Activated T-cell treated with anti-CD3 and anti-CD28 coated beads, Interleukin-2, amount 50 U/mL, for 24 hours (primary cell): Measurements from ENCODE around the gene GRB2.

Source experiments
- DNase-seq: peaks from one replicate; pipeline ENCODE4 v3.0.0-alpha.2; 2020
- H3K27ac Mint-ChIP-seq: 2 replicates; pipeline ENCODE4 v1.8.0; 2020; ENCODE audit warnings: mild to moderate bottlenecking, mixed read lengths
- H3K27me3 Mint-ChIP-seq: 2 replicates; pipeline ENCODE4 v1.8.0; 2020; ENCODE audit warnings: mixed read lengths
- H3K36me3 Mint-ChIP-seq: 2 replicates; pipeline ENCODE4 v1.8.0; 2020; ENCODE audit warnings: low read depth, mixed read lengths
- H3K4me1 Mint-ChIP-seq: 2 replicates; pipeline ENCODE4 v1.8.0; 2020; ENCODE audit warnings: low read depth, mixed read lengths
- H3K4me3 Mint-ChIP-seq: 2 replicates; pipeline ENCODE4 v1.8.0; 2020; ENCODE audit warnings: mild to moderate bottlenecking, moderate library complexity, mixed read lengths
- H3K9me3 Mint-ChIP-seq: 2 replicates; pipeline ENCODE4 v1.8.0; 2020; ENCODE audit warnings: mixed read lengths

Gene GRB2

DNA sequence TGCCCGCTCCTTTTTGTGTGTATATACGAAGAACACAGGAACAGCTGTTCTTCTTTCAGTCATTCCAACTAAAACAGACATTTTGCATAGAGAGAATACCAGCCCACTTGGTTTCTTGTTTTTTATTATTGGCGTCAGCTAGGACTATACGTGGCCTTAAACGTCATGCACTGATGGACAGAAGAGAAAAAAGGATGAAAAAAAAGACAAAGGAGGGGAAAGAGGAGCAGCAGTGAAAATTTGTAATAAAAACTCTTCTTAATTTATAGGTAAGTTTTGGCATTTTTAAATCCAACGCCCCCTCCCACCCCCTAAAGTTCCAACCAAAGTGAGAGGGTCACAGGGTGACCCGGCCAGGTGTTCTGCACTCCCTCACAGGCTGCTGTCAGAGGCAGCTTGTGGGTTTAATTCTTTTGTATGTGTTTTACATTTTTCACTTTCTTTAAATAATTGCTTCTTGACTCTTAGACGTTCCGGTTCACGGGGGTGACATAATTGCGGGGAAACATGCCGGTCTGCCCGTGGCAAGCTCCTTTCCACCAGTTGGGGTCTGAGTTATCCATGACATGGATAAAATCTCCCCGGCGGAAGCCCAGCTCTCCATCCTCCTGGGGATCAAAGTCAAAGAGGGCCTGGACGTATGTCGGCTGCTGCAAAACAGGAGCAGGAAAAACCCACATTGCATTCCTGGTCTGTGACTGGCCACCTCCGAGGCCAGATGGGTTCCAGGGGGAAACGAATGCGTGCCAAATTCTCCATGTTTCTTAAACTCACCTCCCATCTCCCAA, 85.4 kb downstream of the GRB2 start:
- Mint-ChIP-seq H3K27me3 (no peaks in the 10 kb centered on the region), H3K36me3 (peaks cover 78% of the 10 kb centered on the region), H3K4me1 (peaks cover 25% of the 10 kb centered on the region), H3K27ac (peak overlapping the region; percentile 47), H3K9me3 (no peaks in the 10 kb centered on the region), H3K4me3 (no peak overlapping the region)
- no peak for DNase-seq

DNA sequence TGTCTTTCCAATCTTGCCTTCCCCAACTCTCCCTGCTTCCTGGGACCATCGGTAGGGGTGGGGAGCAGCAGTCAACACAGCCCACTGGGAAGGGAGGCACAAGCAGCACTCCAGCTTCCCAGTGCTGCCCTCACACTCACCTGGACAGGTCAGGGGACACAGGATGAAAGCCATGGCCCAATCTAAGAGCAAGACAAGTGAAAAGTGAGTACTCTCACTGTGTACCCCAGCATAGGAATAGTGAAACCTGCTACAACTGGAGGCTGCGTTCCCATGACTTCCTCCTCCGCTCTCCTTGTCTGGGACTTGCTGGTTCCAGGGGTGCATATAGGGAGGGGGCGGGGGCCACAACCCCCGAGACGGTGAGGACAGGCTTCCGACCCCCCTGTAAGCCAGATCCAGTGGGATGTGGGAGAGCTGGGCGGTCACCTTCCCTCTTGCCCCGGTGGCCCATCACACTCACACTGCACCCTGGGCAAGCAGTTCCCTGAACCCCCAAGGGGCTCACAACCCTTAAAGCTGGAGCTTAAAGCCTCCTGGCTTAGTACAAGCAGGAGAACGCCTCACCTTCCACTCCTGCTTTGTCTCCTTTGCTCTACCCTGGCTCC, 86.8 kb downstream of the GRB2 start:
- peak overlapping the region; percentile 87 for H3K27ac Mint-ChIP-seq
- H3K27me3 Mint-ChIP-seq, result no peaks in the 10 kb centered on the region
- DNase-seq, result no peak
- no peaks in the 10 kb centered on the region for H3K9me3 Mint-ChIP-seq
- peaks cover 71% of the 10 kb centered on the region for H3K36me3 Mint-ChIP-seq
- H3K4me1 Mint-ChIP-seq, result peaks cover 32% of the 10 kb centered on the region
- no peak overlapping the region for H3K4me3 Mint-ChIP-seq

DNA sequence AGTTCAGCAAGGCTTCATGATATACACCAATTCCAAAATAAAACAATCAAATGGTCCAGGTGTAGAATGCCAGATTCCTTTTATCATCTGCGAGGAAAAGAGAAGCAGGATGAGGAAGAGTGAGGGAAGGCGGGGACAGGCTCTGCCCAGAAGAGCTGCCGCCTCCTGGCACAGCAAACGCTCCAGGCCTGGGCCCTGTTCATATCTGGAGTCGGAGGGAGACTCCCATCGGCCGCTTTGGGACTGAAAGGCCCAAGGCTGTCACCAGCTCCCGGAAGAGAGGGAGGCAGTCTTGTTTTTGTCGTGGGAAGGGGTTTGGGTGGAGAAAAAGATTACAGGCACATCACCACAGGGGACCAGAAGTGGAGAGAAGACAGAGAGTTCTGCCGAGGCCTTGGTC, 87.3 kb downstream of the GRB2 start:
- no peaks in the 10 kb centered on the region for H3K27me3 Mint-ChIP-seq
- H3K27ac Mint-ChIP-seq, result peak overlapping the region; percentile 87
- H3K36me3 Mint-ChIP-seq, result peaks cover 66% of the 10 kb centered on the region
- no peaks in the 10 kb centered on the region for H3K9me3 Mint-ChIP-seq
- no peak overlapping the region for H3K4me3 Mint-ChIP-seq
- peaks cover 30% of the 10 kb centered on the region for H3K4me1 Mint-ChIP-seq
- DNase-seq, result no peak

DNA sequence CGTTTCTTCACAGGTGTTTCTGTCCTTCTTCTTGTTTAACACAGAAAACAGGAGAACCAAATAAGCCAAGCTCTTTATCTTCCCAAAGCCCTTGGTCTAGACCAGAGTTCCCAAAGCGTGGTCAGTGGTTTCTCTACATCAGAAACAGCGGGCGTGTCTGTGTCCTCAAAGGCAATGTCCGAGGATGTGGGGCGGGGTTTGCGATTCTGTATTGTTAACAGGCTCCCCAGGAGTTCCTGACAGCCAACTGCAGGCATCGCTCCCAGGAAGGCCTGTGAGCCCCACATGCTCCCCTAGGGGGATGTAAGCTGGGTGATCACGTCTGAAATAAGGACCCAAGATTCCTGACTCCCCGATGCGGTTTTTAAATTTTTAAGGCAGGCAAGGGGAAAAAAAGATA, 87.8 kb downstream of the GRB2 start:
- DNase-seq, result no peak
- peaks cover 60% of the 10 kb centered on the region for H3K36me3 Mint-ChIP-seq
- H3K4me1 Mint-ChIP-seq, result peaks cover 31% of the 10 kb centered on the region
- H3K27ac Mint-ChIP-seq, result peak overlapping the region; percentile 79
- no peaks in the 10 kb centered on the region for H3K27me3 Mint-ChIP-seq
- H3K9me3 Mint-ChIP-seq, result no peaks in the 10 kb centered on the region
- no peak overlapping the region for H3K4me3 Mint-ChIP-seq

GRCh38 chr17:75316253-75316652, 89.2 kb downstream of the GRB2 start:
- H3K9me3 Mint-ChIP-seq, result no peaks in the 10 kb centered on the region
- DNase-seq, result no peak
- peaks cover 34% of the 10 kb centered on the region for H3K4me1 Mint-ChIP-seq
- peak overlapping the region; percentile 90 for H3K27ac Mint-ChIP-seq
- H3K4me3 Mint-ChIP-seq, result no peak overlapping the region
- peaks cover 46% of the 10 kb centered on the region for H3K36me3 Mint-ChIP-seq
- H3K27me3 Mint-ChIP-seq, result no peaks in the 10 kb centered on the region

DNA sequence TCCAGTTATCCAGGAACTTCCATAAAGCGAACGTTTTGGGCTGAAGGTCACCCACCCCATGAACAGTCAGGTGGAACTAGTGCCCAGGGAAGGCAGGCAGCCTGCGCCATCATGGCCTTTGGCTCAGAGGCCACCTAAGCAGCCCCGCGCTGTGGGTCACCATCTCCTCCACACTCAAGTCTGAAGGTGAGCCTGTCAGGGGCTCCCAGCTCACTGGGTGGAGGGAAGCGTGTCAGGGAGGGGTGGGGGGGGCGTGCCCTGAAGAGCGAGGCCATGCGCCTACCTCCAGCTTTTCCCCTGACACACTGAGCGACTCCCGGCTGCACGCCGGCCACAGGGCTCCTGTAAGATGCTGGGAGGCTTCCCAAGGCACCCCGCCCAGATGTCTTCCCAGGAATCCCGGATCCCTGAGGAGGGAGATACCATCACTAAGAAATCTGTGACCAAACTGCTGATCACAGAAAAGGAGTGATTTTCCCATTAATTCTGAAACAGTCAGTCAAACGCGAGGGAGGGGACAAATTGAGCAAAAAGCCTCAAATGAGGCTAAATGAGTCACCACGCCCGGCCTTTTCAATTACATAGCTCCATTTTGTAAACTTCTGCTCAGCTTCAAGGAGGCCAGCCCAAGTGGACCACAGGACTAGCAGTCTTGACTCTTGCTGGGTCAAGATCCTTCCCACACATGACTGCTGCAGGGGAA, 89.8 kb downstream of the GRB2 start:
- H3K27me3 Mint-ChIP-seq, result no peaks in the 10 kb centered on the region
- H3K4me3 Mint-ChIP-seq, result no peak overlapping the region
- peak overlapping the region; percentile 90 for H3K27ac Mint-ChIP-seq
- peaks cover 42% of the 10 kb centered on the region for H3K36me3 Mint-ChIP-seq
- DNase-seq, result no peak
- H3K4me1 Mint-ChIP-seq, result peaks cover 34% of the 10 kb centered on the region
- H3K9me3 Mint-ChIP-seq, result no peaks in the 10 kb centered on the region

GRCh38 chr17:75313941-75314551, 91.4 kb downstream of the GRB2 start:
- peaks cover 27% of the 10 kb centered on the region for H3K36me3 Mint-ChIP-seq
- H3K4me1 Mint-ChIP-seq, result peaks cover 34% of the 10 kb centered on the region
- no peaks in the 10 kb centered on the region for H3K27me3 Mint-ChIP-seq
- no peaks in the 10 kb centered on the region for H3K9me3 Mint-ChIP-seq
- H3K4me3 Mint-ChIP-seq, result no peak overlapping the region
- peak overlapping the region; percentile 55 for H3K27ac Mint-ChIP-seq
- no peak for DNase-seq

- H3K4me3 Mint-ChIP-seq, result no peak overlapping the region
Observed at GRCh38 chr17:75308732-75309629, 96.5 kb downstream of the GRB2 start.

GRCh38 chr17:75307957-75308731, 97.3 kb downstream of the GRB2 start:
- no peak overlapping the region for H3K4me3 Mint-ChIP-seq
- no peaks in the 10 kb centered on the region for H3K36me3 Mint-ChIP-seq
- no peaks in the 10 kb centered on the region for H3K9me3 Mint-ChIP-seq
- no peak for DNase-seq
- no peak overlapping the region for H3K27ac Mint-ChIP-seq
- peaks cover 7% of the 10 kb centered on the region for H3K4me1 Mint-ChIP-seq
- H3K27me3 Mint-ChIP-seq, result no peaks in the 10 kb centered on the region

More at GRCh38 chr17:75308732-75309629, 96.5 kb downstream of the GRB2 start:
- no peak for DNase-seq
- Mint-ChIP-seq H3K36me3 (peaks cover 1% of the 10 kb centered on the region), H3K27me3 (no peaks in the 10 kb centered on the region), H3K27ac (peak overlapping the region; percentile 40), H3K4me1 (peaks cover 13% of the 10 kb centered on the region), H3K9me3 (no peaks in the 10 kb centered on the region)

DNA sequence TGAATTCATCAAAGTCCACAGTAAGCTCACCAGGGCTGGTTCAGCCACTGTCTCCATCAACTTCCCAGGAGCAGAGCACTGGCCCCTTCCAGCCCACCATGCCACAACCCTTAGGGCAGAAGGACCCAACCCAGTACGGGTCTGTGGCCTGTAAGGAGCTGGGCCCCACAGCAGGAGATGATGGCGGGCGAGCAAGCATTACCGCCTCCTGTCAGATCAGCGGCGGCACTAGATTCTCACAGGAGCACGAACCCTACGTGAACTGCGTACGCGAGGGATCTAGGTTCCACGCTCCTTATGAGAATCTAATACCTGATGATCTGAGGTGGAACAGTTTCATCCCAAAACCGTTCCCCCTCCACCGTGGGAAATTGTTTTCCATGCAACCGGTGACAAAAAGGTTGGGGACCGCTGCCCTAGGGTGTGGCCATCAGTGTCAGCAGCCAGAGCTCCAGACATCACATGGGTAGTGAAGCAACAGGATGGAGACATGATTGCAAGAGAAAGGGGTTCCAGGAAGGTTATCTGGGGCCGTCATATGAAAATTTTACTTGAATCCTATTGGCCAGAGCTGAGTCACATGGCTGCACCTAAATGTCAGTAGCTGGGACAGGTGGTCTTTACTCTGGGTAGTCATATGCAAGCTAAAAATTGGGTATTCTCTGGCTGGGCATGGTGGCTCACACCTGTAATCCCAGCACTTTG, 103.8 kb downstream of the GRB2 start:
- peaks cover 16% of the 10 kb centered on the region for H3K4me1 Mint-ChIP-seq
- no peak overlapping the region for H3K27ac Mint-ChIP-seq
- H3K36me3 Mint-ChIP-seq, result no peaks in the 10 kb centered on the region
- no peak overlapping the region for H3K4me3 Mint-ChIP-seq
- no peak for DNase-seq
- no peaks in the 10 kb centered on the region for H3K9me3 Mint-ChIP-seq
- no peaks in the 10 kb centered on the region for H3K27me3 Mint-ChIP-seq

GRCh38 chr17:75301049-75301448, 104.4 kb downstream of the GRB2 start:
- DNase-seq, result no peak
- Mint-ChIP-seq H3K9me3 (no peaks in the 10 kb centered on the region), H3K4me1 (peaks cover 19% of the 10 kb centered on the region), H3K36me3 (no peaks in the 10 kb centered on the region), H3K27ac (no peak overlapping the region), H3K27me3 (no peaks in the 10 kb centered on the region), H3K4me3 (no peak overlapping the region)

DNA sequence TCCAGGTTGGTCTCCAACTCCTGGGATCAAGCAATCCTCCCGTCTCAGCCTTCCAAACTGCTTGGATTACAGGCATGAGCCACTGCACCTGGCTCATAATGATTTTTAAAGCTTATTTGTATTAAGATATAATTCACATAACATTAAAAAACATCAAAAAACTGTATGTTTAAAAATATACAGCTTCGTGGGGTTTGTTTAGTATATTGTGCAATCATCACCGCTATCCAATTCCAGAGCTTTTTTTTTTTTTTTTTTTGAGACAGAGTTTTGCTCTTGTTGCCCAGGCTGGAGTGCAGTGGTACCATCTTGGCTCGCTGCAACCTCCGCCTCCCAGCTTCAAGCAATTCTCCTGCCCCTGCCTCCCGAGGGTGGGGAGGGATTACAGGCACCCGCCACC, 105.2 kb downstream of the GRB2 start:
- peaks cover 27% of the 10 kb centered on the region for H3K4me1 Mint-ChIP-seq
- H3K27ac Mint-ChIP-seq, result no peak overlapping the region
- H3K4me3 Mint-ChIP-seq, result no peak overlapping the region
- H3K27me3 Mint-ChIP-seq, result no peaks in the 10 kb centered on the region
- no peaks in the 10 kb centered on the region for H3K9me3 Mint-ChIP-seq
- no peaks in the 10 kb centered on the region for H3K36me3 Mint-ChIP-seq
- no peak for DNase-seq
